ENCODE measurements around the gene CLMP. TPM values are rescaled to one million over a fixed set of nuclear protein-coding genes. Genes with fewer than 3 reads are reported as not detected.
"Not testable (repeated sequence)": the region's sequence is repeated elsewhere in the genome, so short reads cannot be mapped to it uniquely, and the experiment has no call there.

The CLMP gene
- total RNA-seq, 1 donor from 2014 or later: under 0.01 TPM

DNA sequence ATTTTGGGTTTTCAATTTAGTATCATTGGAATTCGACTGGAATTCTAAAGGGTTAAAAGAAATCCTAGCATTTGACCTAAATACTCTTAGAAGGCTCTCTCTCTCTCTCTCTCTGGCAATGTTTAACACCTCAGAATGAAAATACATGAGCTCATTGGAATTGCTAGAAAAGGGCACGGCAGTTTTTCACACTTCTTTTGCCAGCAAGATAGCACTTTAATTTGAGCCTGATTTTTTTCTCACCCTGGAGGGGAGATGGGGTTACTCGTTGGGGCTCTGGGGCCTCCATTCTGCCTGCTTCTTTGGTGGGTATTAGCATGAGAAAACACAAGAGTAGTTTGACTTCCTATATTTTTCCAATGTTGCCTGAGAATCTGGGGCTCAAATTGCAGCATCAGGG, 22.8 kb upstream of the CLMP start:
- DNase-seq (ENCODE audit: low read depth in 2 of 2): no peak

GRCh38 chr11:123216249-123216648, 21.2 kb upstream of the CLMP start:
- no peak for DNase-seq (ENCODE audit: low read depth in 2 of 2)

- no peak for DNase-seq (ENCODE audit: low read depth in 2 of 2)
These were observed 19.9 kb upstream of the CLMP start for GRCh38 chr11:123214940-123215339.

DNA sequence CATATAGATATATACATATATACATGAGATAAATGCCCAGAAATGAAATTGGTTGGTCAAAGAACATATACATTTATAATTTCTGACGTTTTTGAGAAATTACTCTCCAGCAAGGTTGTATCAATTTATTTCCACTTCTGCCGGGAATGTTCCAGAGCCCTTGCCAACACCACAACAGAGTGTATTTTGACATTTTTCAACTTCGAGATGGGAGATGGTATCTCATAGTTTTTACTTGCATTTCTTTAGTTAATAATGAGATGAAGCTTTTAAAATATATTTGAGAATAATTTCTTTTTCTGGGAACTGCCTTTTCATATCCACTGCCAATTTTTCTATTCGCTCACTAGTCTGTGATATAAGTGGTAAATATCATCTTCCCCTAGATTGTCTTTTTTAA, 19.3 kb upstream of the CLMP start:
- DNase-seq (ENCODE audit: low read depth in 2 of 2): no peak

GRCh38 chr11:123213307-123213771, 18.3 kb upstream of the CLMP start:
- no peak for DNase-seq (ENCODE audit: low read depth in 2 of 2)

GRCh38 chr11:123212406-123212805, 17.4 kb upstream of the CLMP start:
- no peak for DNase-seq (ENCODE audit: low read depth in 2 of 2)

DNA sequence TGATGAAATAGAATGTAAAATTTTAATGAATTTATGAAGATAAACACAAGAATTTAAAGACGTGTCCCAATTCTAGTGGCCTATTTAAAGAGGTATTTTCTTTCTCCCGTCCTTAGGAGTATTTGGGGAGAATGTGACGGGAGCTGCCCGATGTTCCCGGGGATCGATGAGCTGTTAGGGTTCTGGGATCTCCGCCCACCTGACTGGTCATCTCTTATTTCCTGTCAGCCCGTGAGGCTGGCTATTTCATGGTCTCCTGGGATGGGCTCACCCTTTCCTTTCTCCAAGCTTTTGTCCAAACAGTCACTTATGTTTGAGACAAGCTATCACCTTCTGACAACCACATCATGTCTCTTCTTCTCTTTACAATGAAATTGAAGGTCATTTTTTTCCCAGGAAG, 16.9 kb upstream of the CLMP start:
- DNase-seq (ENCODE audit: low read depth in 2 of 2): no peak

DNA sequence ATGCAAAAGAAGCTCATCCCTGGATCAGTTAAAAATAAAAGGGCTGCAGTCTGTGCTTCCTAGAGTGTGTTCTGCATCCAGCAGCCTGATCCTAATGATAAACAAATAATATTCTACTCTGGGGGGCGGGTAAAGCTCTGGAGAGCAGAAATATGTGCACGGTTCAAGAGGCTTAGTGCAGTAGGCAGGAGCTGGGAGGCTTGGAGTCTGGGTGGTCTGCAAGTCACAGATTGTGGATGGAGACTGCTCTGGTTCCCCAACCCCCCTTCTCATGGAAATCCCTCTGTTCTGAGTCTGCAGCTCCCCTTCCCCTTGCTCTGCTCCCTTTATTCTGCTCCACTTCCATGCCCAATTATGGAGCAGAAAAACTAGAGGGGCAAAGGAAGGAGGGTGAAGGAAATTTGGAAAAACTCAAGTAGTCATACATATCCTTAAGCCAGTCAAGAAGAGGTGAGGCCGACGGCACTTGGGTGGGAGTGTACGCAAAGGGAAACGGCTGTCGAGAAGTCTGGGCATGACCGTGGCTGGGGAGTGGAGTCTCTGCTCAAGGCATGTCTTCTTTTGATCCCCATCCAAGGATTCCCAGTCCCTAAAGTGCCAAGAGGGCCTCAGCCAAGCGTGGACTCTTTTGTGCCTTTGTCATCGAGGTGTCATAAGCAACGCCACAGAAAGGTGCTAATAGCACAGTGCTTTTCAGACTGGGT, 16.3 kb upstream of the CLMP start:
- no peak for DNase-seq (ENCODE audit: low read depth in 2 of 2)

GRCh38 chr11:123209591-123209990, 14.5 kb upstream of the CLMP start:
- DNase-seq (ENCODE audit: low read depth in 2 of 2): no peak

DNA sequence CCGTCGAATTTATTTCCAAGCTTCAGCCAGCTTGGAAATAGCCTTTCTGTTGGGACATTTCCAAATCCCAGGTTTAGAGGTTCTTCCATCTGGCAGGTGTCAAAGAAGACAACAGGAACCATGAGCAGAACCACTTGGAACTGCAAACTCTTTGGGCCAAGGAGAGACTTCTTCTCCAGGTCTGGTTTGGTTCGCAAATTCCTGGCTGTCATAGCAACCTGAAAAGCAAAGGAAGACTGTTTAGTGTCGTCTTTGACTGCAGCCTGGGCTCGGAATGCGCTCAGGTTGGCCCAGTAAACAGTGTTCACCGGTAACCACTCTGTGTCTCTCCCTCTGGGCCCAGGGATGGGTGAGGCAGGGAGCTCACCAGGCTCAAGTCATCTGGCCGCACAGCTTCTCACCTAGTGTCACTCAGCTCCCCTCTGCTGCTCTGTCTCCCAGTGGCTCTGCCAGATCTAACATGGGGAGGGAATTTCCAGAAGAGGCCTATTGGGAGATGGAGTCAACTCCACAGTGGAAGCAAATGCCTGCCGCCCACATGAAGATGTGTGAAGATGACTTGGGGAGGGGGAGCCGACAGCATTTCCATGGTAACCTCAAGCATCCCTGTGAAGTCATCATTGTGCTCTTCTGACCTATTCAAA, 11.9 kb upstream of the CLMP start:
- no peak for DNase-seq (ENCODE audit: low read depth in 2 of 2)

DNA sequence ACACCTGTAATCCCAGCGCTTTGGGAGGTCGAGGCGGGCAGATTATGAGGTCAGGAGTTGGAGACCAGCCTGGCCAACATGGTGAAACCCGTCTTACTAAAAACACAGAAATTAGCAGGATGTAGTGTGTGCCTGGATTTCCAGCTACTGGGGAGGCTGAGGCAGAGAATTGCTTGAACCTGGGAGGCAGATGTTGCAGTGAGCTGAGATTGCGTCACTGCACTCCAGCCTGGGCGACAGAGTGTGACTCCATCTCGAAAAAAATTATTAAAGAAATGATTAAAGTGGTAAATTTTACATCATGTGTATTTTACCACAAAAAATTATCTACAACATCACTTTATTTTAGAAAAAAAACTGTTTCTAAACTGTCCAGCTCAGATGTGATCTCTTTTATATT, 11.0 kb upstream of the CLMP start:
- not testable (repeated sequence) for DNase-seq (ENCODE audit: low read depth in 2 of 2)

- DNase-seq (ENCODE audit: low read depth in 2 of 2): no peak
These were observed 8.9 kb upstream of the CLMP start for GRCh38 chr11:123203934-123204333.

DNA sequence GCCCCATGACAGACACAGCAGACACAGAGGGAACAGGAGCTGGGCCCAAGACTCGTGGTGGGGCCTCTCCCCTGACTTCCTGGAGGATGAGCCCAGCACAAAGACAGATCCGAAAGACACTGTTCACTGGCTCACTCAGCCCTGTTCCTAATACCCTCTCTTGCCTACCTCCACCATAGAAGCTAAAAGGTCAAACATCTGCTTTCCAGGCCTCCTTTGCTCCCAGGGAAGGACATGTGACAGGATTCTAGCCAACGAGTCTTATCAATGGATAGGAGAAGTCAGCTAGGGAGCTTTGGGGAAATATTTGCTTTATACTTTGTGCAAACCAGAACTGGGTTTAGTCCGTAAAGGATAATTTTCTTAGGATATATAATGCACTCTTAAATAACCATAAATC, 8.4 kb upstream of the CLMP start:
- no peak for DNase-seq (ENCODE audit: low read depth in 2 of 2)

DNA sequence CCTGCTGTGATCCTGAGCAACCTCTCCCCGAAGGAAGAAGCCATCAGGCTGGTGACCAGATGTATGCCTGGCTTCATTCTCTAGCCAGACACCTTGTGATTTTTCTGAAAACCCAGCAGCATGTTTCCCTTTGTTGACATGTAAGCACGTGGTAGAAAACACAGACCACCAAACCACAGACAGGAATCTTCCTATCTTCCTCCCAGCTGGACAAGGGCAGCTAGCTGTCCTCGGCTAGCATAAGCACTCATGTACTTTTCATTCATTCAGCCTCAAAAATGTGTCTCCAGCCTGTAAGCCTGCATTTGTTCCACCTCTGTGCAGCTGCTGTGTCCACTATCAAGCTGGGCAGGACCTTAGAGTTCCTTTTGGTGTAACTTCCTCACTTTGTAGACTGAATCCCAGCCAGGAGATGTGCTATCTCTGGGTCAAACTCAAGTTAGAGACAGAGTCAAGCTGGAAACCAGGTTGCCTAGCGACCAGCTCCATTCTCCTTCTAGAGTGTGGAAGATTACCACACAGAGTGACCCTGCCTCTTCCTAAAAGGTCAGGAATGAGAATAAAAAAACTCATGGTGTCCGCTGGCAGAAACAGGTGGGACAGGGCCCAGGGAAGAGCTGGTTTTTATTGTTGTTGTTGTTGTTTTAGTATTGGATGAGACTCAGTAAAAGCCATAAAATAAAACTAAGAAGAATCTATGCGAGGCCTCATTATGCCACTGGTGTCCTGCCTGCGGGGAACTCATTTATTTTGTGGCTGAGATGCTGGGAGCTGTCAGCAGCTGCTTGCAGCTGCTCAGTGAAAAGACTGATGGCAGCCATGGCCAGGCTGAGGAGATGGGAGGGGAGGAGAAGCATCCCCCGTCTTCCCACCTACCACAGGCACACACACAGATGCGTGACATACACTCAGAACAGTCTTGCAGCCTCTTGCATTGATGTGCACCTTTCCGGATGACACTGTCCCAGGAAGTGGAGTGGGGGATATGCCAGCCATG, 7.4 kb upstream of the CLMP start:
- no peak for DNase-seq (ENCODE audit: low read depth in 2 of 2)

GRCh38 chr11:123200264-123200663, 5.2 kb upstream of the CLMP start:
- no peak for DNase-seq (ENCODE audit: low read depth in 2 of 2)

- no peak for DNase-seq (ENCODE audit: low read depth in 2 of 2)
These were observed 2.7 kb upstream of the CLMP start for GRCh38 chr11:123197711-123198110.

DNA sequence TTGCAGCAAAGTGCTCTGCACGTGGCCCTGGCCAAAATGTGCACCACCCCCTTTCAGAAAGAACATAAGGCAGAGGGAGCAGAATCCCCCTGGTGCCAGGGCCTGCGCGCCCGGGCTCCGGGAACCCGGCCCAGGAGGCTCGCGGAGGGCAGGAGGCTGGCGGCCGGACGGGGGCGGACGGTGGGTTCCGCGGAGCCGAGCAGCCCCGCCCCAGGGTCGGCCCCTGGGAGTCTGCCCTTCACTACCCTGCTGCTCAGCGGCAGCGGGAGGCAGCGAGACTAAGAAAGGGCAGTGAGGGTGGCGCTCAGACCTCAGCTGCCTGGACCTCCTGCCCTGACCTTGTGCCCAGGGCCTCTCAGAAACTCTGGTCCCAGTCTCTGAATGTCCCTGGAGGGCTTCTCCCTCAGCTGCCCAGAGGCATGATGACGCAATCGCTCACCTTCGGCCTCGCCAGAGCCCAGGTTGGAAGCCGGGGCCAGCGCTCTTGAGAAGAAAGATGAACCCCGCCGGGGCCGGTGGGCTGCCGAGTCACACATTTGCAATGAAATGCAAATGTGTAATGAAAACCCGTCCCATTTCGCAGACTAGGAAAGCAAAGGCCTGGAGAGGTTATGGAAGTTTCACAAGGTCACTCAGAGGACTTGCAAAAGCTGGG, 1.1 kb upstream of the CLMP start:
- DNase-seq (ENCODE audit: low read depth in 2 of 2): no peak

DNA sequence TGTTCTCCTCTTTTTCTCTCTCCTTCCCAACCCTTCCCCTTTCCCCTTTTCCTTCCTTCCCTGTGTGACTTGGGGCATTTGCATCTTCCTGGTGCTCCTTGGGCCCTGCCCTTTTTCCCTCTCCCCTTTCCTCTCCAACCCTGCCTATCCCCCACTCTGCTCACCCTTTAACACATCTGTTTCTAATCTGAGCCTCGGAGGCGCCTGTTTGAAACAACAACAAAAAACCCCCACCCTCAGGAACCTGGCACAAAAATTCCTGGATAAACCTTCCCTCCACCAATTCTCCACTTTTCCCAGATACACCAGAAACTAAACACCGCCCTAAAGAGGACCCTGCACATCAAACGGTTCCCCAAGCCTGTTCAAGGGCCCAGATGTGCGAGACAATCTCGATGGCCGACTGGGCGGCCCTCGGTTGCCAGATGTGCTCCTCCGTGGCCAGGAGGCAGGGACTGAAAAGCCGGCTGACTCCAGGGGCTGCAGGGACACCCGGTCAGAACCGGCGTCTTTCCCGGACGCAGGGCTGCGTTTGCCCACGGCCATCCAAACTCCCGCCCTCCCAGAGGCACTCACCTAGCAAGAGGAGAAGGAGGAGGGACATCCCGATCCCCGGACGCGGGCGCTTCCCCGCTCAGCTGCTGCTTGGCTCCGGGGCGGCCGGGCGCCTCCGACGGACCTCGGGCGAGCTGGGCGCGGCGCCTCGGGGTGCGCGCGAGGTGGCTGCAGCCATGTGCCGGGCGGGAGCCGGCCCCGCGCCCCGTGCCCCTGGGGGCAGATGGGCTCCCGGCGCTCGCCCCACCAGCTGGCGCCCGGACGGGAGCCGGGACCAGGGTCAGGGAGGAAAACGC, 486 bp downstream of the CLMP start:
- DNase-seq (ENCODE audit: low read depth in 2 of 2): no peak

GRCh38 chr11:123193742-123194141, 1.3 kb downstream of the CLMP start:
- DNase-seq (ENCODE audit: low read depth in 2 of 2): no peak

DNA sequence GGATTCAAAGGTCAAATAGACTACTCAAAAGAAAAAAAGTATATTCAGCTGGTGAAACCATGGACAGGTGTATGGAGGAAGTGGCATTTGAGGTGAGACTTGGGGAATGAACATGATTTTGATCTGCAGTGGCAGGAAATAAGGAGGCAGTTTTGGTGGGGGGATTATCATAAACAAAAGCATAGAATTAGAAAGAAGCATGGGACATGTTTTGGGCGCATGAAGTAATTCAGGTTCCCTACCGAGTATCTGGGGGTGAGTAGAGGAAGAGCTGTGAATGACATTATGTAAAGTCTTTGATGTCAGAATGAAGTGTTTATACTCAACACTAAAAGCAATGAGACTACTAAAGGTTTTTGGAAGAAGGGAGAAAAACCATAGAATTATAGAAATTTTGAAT, 3.1 kb downstream of the CLMP start:
- DNase-seq (ENCODE audit: low read depth in 2 of 2): no peak

GRCh38 chr11:123190518-123190917, 4.5 kb downstream of the CLMP start:
- no peak for DNase-seq (ENCODE audit: low read depth in 2 of 2)

Data from dermis microvascular lymphatic vessel endothelial cell (primary cell).